PC-9 (cell line): ENCODE data around the gene CRIP1. TPM values are rescaled to one million over a fixed set of nuclear protein-coding genes. Genes with fewer than 3 reads are reported as not detected.

ENCODE experiments used
- BruUV-seq: library from RNA; stranded (reverse); fragments of 400-500 nt; replicated peaks from 2 replicates; lab custom pipeline; 2021; lab: Mats Ljungman, UMichigan
- CTCF ChIA-PET: fragments of 300-600 bp; sonication (Branson Sonifier 250); formaldehyde crosslinking; loops from one replicate; lab custom pipeline; 2022; ENCODE audit warnings: antibody characterized with exemption; lab: Charles Lee
- POLR2A ChIA-PET: fragments of 300-600 bp; sonication (Branson Sonifier 250); formaldehyde crosslinking; loops from one replicate; lab custom pipeline; 2022; ENCODE audit warnings: antibody characterized with exemption; ENCODE audit not compliant: unreplicated experiment; lab: Charles Lee
- DNase-seq, 2 experiments: peaks; one replicate each; pipeline versions ENCODE4 v3.0.0 to v3.0.0-alpha.2; 2015 to 2022; ENCODE audit warnings: mixed read lengths in 1 of 2
- H2AFZ ChIP-seq: fragments of 200-600 bp; sonication (generic); 2 replicates; pipeline ENCODE4 v1.8.1; 2017; ENCODE audit warnings: antibody characterized with exemption
- H3F3A ChIP-seq: fragments of 200-600 bp; sonication (generic); 2 replicates; pipeline ENCODE4 v1.8.1; 2017; ENCODE audit warnings: antibody characterized with exemption, mild to moderate bottlenecking, low read depth; ENCODE audit not compliant: insufficient read depth
- H3K27ac ChIP-seq: fragments of 200-600 bp; sonication (generic); 2 replicates; pipeline ENCODE4 v1.6.1; 2016; ENCODE audit warnings: mixed run types
- H3K27me3 ChIP-seq: fragments of 200-600 bp; sonication (generic); 2 replicates; pipeline ENCODE4 v1.6.1; 2016; ENCODE audit warnings: low read depth, mixed run types; ENCODE audit not compliant: insufficient read depth
- H3K36me3 ChIP-seq: fragments of 200-600 bp; sonication (generic); 2 replicates; pipeline ENCODE4 v1.6.1; 2016; ENCODE audit warnings: low read depth, mixed run types
- H3K4me1 ChIP-seq: fragments of 200-600 bp; sonication (generic); replicated peaks from 2 replicates; pipeline ENCODE4 v1.6.1; 2016; ENCODE audit warnings: mixed run types; ENCODE audit not compliant: insufficient read depth
- H3K4me2 ChIP-seq: fragments of 200-600 bp; sonication (generic); 2 replicates; pipeline ENCODE4 v1.6.1; 2017; ENCODE audit warnings: mixed run types
- H3K4me3 ChIP-seq: fragments of 200-600 bp; sonication (generic); 2 replicates; pipeline ENCODE4 v1.6.1; 2016; ENCODE audit warnings: mixed run types
- H3K79me2 ChIP-seq: fragments of 200-600 bp; sonication (generic); 2 replicates; pipeline ENCODE4 v1.6.1; 2017; ENCODE audit warnings: low read depth, mixed run types
- H3K9me2 ChIP-seq: fragments of 200-600 bp; sonication (generic); 2 replicates; pipeline ENCODE4 v1.8.1; 2017; ENCODE audit warnings: mild to moderate bottlenecking; ENCODE audit not compliant: insufficient read depth
- H3K9me3 ChIP-seq: fragments of 200-600 bp; sonication (generic); 2 replicates; pipeline ENCODE4 v1.8.1; 2016; ENCODE audit warnings: low read depth; ENCODE audit not compliant: insufficient read depth
- H4K20me1 ChIP-seq: fragments of 200-600 bp; sonication (generic); 2 replicates; pipeline ENCODE4 v1.8.1; 2017; ENCODE audit not compliant: insufficient read depth
- EZH2 ChIP-seq: fragments of 200-600 bp; sonication (generic); IDR thresholded peaks from 2 replicates; pipeline ENCODE4 v1.8.0; 2017; ENCODE audit warnings: antibody characterized with exemption, low read depth
- intact Hi-C: fragments of 100-400 bp; cut with micrococcal nuclease; formaldehyde crosslinking; loops from one replicate; pipeline ENCODE4 v1.10.0; 2022; ENCODE audit not compliant: unreplicated experiment
- total RNA-seq: library from RNA; stranded (reverse); gene quantifications from 2 replicates; pipeline ENCODE4 v1.2.3, GENCODE V29; 2021
- TF ChIP-seq, protein P1 (sequence below): fragments of 200-600 bp; sonication (generic); conservative IDR thresholded peaks from 2 replicates; pipeline ENCODE4 v1.6.1; 2017; ENCODE audit warnings: mixed run types, antibody characterized with exemption, mild to moderate bottlenecking, moderate library complexity

The CRIP1 gene
- total RNA-seq, 1 experiment from 2014 or later, result 296 TPM

DNA sequence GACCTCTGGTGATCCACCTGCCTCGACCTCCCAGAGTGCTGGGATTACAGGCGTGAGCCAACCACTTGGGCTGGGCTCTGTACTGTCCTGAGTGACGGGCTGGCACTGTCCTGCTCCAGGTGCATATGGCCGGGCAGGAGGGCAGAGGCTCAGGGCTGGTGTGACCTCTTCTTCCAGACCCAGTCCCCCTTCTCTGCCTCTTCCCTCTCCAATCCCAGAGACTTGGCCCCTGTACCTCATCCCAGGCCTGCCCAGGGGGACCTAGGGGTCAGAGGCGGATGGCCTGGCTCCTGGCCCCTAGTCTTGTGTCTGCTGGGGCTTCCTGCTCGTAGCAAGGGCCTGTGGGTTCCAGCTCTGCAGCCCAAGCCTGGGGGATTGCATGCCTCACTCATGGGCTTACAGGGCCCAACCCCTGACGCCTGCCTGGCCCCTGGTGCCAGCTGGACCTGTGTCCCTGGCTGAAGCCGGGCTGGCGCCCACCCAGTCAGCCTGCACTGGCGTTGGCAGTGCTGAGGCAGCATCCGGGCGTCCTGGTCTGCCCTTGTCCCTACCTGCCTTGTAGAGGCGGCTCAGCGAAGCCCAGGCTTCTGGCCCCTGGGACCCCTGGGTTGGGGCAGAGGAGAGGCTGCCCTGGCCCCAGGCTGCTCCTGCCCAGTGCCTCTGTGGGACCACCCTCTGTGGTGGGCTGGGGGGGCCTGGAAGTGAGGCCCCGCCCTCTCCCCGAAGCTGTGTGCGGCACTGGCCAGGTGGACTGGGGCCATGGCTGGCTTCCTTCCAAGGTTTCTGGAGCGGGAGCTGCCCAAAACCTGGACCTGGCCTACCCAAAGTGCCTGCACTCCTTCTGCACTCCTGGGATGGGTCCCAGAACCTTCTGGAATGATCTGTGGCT is 8.7 kb downstream of the CRIP1 start:
- Histone ChIP-seq H3K4me3 (no peak overlapping the region), H4K20me1 (peaks cover 6% of the 10 kb centered on the region), H3K36me3 (no peaks in the 10 kb centered on the region), H3K79me2 (0 out of 2 replicates have a peak, but pooled peaks cover 5% of the 10 kb centered on the region), H2AFZ (no peak overlapping the region), H3K4me2 (no peak overlapping the region), H3K4me1 (0 out of 2 replicates have a peak, but pooled peaks cover 5% of the 10 kb centered on the region), H3K9me3 (no peaks in the 10 kb centered on the region), H3K27ac (no peak overlapping the region), H3F3A (peaks cover 7% of the 10 kb centered on the region; the same call in 1 of the 2 replicates), H3K9me2 (no peaks in the 10 kb centered on the region), H3K27me3 (no peaks in the 10 kb centered on the region)
- intact Hi-C loops, result no loop called here
- ChIA-PET POLR2A (no interaction called here), CTCF (no interaction called here)
- DNase-seq, result no peak
- no TSS peak for BruUV-seq
- TF ChIP-seq EZH2, result no peak
- TF ChIP-seq, protein P1, sequence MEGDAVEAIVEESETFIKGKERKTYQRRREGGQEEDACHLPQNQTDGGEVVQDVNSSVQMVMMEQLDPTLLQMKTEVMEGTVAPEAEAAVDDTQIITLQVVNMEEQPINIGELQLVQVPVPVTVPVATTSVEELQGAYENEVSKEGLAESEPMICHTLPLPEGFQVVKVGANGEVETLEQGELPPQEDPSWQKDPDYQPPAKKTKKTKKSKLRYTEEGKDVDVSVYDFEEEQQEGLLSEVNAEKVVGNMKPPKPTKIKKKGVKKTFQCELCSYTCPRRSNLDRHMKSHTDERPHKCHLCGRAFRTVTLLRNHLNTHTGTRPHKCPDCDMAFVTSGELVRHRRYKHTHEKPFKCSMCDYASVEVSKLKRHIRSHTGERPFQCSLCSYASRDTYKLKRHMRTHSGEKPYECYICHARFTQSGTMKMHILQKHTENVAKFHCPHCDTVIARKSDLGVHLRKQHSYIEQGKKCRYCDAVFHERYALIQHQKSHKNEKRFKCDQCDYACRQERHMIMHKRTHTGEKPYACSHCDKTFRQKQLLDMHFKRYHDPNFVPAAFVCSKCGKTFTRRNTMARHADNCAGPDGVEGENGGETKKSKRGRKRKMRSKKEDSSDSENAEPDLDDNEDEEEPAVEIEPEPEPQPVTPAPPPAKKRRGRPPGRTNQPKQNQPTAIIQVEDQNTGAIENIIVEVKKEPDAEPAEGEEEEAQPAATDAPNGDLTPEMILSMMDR, result no peak

DNA sequence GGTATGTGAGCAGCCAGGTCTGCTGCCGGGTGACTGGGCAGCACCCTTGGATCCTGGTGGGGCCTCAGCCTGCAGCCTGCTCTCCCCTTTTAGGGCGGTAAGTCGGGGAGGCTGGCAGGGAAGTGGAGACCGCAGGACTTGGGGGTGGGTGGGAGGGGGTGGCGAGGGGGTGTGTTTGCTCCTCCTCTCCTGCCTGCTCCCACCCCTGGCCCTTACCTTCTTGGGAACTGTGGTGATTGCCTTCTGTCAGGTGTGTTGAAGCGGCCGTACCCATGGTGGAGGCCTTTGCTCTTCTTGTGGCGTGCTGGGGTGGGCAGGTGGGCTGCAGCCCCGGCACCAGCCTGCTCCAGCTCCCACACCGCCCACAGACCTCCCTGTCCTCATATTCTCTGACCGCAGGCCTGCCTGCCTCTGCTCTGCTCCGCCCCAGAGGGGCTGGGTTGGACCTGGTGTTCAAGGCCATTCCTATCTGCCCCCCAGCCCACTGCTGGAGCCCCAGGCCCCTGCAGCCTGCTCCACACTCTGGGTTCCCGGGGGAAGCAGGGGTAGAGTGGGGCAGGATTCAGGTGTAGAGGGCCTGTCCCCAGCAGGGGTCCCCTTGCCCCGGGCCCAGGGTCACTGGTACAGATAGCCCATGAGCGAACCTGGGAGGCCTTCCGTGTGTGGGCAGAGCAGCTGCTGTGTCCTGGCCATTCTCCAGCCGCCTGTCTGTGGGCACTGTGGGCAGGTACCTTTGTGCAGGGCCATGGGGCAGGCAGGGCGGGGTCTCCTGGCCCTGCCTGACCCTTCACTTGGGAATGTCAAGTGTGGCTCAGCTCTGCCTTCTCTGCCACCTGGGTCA is 9.5 kb downstream of the CRIP1 start:
- Histone ChIP-seq H3K9me2 (no peaks in the 10 kb centered on the region), H3K27ac (no peak overlapping the region), H3K4me2 (no peak overlapping the region), H3K4me1 (0 out of 2 replicates have a peak, but pooled peaks cover 5% of the 10 kb centered on the region), H3K4me3 (no peak overlapping the region), H3K36me3 (no peaks in the 10 kb centered on the region), H3K79me2 (0 out of 2 replicates have a peak, but pooled peaks cover 5% of the 10 kb centered on the region), H3F3A (peaks cover 10% of the 10 kb centered on the region; the same call in 1 of the 2 replicates), H3K27me3 (no peaks in the 10 kb centered on the region), H3K9me3 (no peaks in the 10 kb centered on the region), H2AFZ (no peak overlapping the region), H4K20me1 (peaks cover 6% of the 10 kb centered on the region)
- ChIA-PET CTCF (no interaction called here), POLR2A (no interaction called here)
- intact Hi-C loops, result no loop called here
- DNase-seq, result no peak
- no TSS peak for BruUV-seq
- no peak for TF ChIP-seq EZH2
- TF ChIP-seq, protein P1, result no peak
